GM12891 (cell line): ENCODE measurements around the gene ADGRB3.

Source experiments
- PAX5 ChIP-seq: IDR thresholded peaks from 2 replicates; pipeline ENCODE4 v1.6.1; 2011; ENCODE audit warnings: low read length, moderate library complexity, mild to moderate bottlenecking; ENCODE audit not compliant: insufficient read depth, severe bottlenecking
- POLR2A ChIP-seq: IDR thresholded peaks from 2 replicates; pipeline ENCODE4 v1.6.1; 2011; ENCODE audit warnings: low read depth, low read length, control low read depth
- POLR2AphosphoS5 ChIP-seq: IDR thresholded peaks from 2 replicates; pipeline ENCODE4 v1.6.1; 2011; ENCODE audit warnings: low read depth, low read length, control low read depth
- POU2F2 ChIP-seq: IDR thresholded peaks from 2 replicates; pipeline ENCODE4 v1.6.1; 2011; ENCODE audit warnings: low read depth, mild to moderate bottlenecking, control low read depth, low read length, moderate library complexity
- SPI1 ChIP-seq: IDR thresholded peaks from 2 replicates; pipeline ENCODE4 v1.6.1; 2011; ENCODE audit warnings: low read depth, low read length, control low read depth
- TAF1 ChIP-seq: IDR thresholded peaks from 2 replicates; pipeline ENCODE4 v1.6.1; 2011; ENCODE audit warnings: low read depth, low read length, control low read depth

DNA sequence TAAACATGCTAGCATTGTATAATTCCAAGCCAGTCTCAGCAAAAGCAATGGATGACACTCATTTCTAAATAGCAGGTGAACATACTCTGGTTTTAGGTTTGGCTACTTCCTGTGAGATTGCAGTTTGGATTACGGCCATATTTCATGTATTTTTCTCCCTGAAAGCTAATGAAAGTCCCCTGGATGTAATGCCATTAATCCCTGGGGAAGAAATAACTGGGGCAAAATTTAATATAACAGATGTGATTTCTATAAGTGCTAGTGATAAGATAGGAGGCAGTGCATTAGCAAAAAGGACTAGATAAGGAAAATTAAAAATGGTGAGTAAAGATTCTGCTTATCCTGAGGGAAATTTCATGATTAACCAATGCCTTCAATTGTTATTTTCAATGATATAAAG lies 238.2 kb downstream of the ADGRB3 start:
- no peak for TF ChIP-seq TAF1
- TF ChIP-seq POLR2A: no peak
- no peak for TF ChIP-seq POLR2AphosphoS5
- TF ChIP-seq SPI1: no peak
- no peak for TF ChIP-seq PAX5
- no peak for TF ChIP-seq POU2F2
